ENCODE measurements around the gene DGKQ.

DNA sequence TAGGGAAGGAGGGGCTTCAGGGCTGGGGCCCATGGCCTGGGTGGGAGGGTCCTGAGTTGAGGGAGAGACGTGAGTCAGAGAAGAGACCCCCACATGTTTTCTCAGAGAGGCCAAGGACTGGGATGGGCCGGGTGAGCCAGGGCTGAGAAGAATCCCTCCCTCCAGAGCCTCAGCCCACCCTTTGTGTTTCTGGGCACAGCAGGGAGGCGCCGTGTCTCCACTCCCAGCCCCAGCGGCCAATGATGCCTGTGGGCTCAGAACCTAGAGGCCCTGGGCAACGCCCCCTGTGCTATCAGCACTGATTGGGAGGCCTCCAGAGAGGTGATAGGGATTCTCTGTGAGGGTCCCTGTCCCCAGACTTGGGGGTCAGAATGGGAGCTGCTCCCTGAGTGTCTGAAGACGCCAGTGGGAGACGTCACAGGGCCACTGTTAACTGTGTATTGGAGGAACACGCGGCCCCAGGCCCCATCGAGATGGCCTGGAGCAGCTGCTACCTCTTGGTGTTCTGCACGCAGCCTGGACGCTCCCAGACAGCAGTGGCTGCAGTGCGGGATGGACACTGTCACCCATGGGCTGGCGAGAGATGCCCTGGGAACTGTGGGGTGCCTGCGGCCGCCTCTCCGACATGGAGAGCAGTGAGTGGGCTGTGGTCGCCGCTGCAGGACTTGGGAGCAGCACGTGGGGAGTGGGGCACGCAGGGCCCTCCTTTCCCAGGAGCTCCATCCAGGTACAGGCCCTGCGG is 46.5 kb upstream of the DGKQ start:
- TF ChIP-seq, protein P1, sequence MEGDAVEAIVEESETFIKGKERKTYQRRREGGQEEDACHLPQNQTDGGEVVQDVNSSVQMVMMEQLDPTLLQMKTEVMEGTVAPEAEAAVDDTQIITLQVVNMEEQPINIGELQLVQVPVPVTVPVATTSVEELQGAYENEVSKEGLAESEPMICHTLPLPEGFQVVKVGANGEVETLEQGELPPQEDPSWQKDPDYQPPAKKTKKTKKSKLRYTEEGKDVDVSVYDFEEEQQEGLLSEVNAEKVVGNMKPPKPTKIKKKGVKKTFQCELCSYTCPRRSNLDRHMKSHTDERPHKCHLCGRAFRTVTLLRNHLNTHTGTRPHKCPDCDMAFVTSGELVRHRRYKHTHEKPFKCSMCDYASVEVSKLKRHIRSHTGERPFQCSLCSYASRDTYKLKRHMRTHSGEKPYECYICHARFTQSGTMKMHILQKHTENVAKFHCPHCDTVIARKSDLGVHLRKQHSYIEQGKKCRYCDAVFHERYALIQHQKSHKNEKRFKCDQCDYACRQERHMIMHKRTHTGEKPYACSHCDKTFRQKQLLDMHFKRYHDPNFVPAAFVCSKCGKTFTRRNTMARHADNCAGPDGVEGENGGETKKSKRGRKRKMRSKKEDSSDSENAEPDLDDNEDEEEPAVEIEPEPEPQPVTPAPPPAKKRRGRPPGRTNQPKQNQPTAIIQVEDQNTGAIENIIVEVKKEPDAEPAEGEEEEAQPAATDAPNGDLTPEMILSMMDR (IDR thresholded peaks at IDR 0.05; ENCODE audit: extremely low read depth in 1 of 2, insufficient read depth in 1 of 2, low read depth in 1 of 2, low read length in 2 of 2) = no peak
- TF ChIP-seq EZH2 (IDR thresholded peaks at IDR 0.05; ENCODE audit: borderline replicate concordance, low read depth, low read length, severe bottlenecking) (no peak), POLR2A (IDR thresholded peaks at IDR 0.05; ENCODE audit: low read depth, low read length) (no peak), FOS (IDR thresholded peaks at IDR 0.05; ENCODE audit: borderline replicate concordance, insufficient read depth, low read length) (no peak), MYC (IDR thresholded peaks at IDR 0.05; ENCODE audit: low read depth, low read length) (no peak), POLR2AphosphoS5 (IDR thresholded peaks at IDR 0.05; ENCODE audit: insufficient read depth, low read depth, low read length) (no peak), GATA2 (IDR thresholded peaks at IDR 0.05; ENCODE audit: insufficient read depth, insufficient read length, low read depth, low read length) (no peak)

All from endothelial cell of umbilical vein (primary cell).